Measurements from ENCODE around the gene GTPBP6. TPM values are rescaled to one million over a fixed set of nuclear protein-coding genes. Genes with fewer than 3 reads are reported as not detected.
A peak's percentile ranks its signal among the peaks of the same experiment; 100 is the strongest.

GTPBP6 gene
- total and polyA plus RNA-seq, 4 donors = 11.8 to 79.1 (median 59.6) TPM

DNA sequence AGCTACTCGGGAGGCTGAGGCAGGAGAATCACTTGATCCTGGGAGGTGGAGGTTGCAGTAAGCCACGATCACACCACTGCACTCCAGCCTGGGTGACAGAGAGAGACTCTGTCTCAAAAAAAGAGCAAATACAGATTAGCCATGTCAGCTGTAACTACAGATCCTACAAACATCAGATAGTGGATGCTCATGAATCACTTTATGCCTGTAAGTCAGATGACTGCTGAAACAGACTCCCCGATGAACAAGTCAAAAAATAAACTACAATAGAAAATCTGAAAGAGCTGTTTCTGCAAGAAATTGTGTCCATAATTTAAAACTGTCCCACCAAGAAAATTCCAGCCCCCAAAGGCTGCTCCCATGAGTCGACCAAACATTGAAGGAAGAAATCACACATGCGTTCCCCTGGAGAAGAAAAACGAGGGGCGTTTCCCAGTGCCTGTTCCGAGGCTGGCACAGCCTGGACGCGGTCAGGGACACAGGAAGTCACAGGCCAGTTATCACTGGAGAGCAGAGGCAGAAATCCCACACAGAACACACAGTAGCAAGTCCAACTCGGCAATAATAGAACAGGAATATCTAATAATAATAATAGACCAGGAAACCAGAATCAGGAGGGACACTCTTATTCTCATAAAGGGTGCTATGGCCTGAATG lies 30.0 kb upstream of the GTPBP6 start:
- H3K4me1 ChIP-seq (ENCODE audit: control insufficient read depth in 5 of 5, insufficient read depth in 5 of 5, low read length in 5 of 5) = no peaks in the 10 kb centered on the region
- H3K27me3 ChIP-seq (ENCODE audit: control insufficient read depth in 3 of 3, insufficient read depth in 3 of 3, low read length in 2 of 3) = no peaks in the 10 kb centered on the region
- H3K27ac ChIP-seq (ENCODE audit: low read depth in 1 of 2, low read length in 1 of 2) = peak overlapping the region in 1 of 2 donors; percentile 49
- TF ChIP-seq CTCF (IDR thresholded peaks at IDR 0.05; ENCODE audit: control extremely low read depth, extremely low read depth) = no peak
- 67 to 70% methylated on average over 11 of the region's 11 CpGs for WGBS, 2 donors
- peaks cover 4 to 15% (median 12%) of the 10 kb centered on the region in 4 donors for H3K36me3 ChIP-seq (ENCODE audit: control insufficient read depth in 4 of 4, insufficient read depth in 4 of 4, low read length in 4 of 4)
- ATAC-seq (ENCODE audit: insufficient read depth, low FRiP score) = no peak
- no peak for DNase-seq
- H3K9ac ChIP-seq (ENCODE audit: insufficient read depth in 1 of 2, low read length in 2 of 2) = no peak overlapping the region
- no peak overlapping the region for H3K4me3 ChIP-seq
- peaks cover 0 to 2% (median 0%) of the 10 kb centered on the region in 4 donors for H3K9me3 ChIP-seq (ENCODE audit: control insufficient read depth in 4 of 4, insufficient read depth in 3 of 4, low read length in 3 of 4)

GRCh38 chrX:347351-348117 lies 28.9 kb upstream of the GTPBP6 start:
- DNase-seq (no peak), ATAC-seq (ENCODE audit: insufficient read depth, low FRiP score) (no peak)
- TF ChIP-seq CTCF (IDR thresholded peaks at IDR 0.05; ENCODE audit: control extremely low read depth, extremely low read depth) = no peak
- Histone ChIP-seq H3K27me3 (ENCODE audit: control insufficient read depth in 3 of 3, insufficient read depth in 3 of 3, low read length in 2 of 3) (no peaks in the 10 kb centered on the region), H3K9ac (ENCODE audit: insufficient read depth in 1 of 2, low read length in 2 of 2) (no peak overlapping the region), H3K9me3 (ENCODE audit: control insufficient read depth in 4 of 4, insufficient read depth in 3 of 4, low read length in 3 of 4) (peaks cover 0 to 2% (median 0%) of the 10 kb centered on the region in 4 donors), H3K4me1 (ENCODE audit: control insufficient read depth in 5 of 5, insufficient read depth in 5 of 5, low read length in 5 of 5) (no peaks in the 10 kb centered on the region), H3K4me3 (no peak overlapping the region), H3K36me3 (ENCODE audit: control insufficient read depth in 4 of 4, insufficient read depth in 4 of 4, low read length in 4 of 4) (peaks cover 4 to 15% (median 11%) of the 10 kb centered on the region in 4 donors), H3K27ac (ENCODE audit: low read depth in 1 of 2, low read length in 1 of 2) (no peak overlapping the region)
- WGBS, 2 donors = 97 to 98% methylated on average over 54 to 59 of the region's 59 CpGs

GRCh38 chrX:346034-346813 lies 27.6 kb upstream of the GTPBP6 start:
- Histone ChIP-seq H3K9ac (ENCODE audit: insufficient read depth in 1 of 2, low read length in 2 of 2) (no peak overlapping the region), H3K27me3 (ENCODE audit: control insufficient read depth in 3 of 3, insufficient read depth in 3 of 3, low read length in 2 of 3) (no peaks in the 10 kb centered on the region), H3K9me3 (ENCODE audit: control insufficient read depth in 4 of 4, insufficient read depth in 3 of 4, low read length in 3 of 4) (peaks cover 0 to 2% (median 0%) of the 10 kb centered on the region in 4 donors), H3K36me3 (ENCODE audit: control insufficient read depth in 4 of 4, insufficient read depth in 4 of 4, low read length in 4 of 4) (peaks cover 4 to 20% (median 10%) of the 10 kb centered on the region in 4 donors), H3K27ac (ENCODE audit: low read depth in 1 of 2, low read length in 1 of 2) (no peak overlapping the region), H3K4me1 (ENCODE audit: control insufficient read depth in 5 of 5, insufficient read depth in 5 of 5, low read length in 5 of 5) (no peaks in the 10 kb centered on the region), H3K4me3 (no peak overlapping the region)
- 96% methylated on average over 66 to 74 of the region's 75 CpGs for WGBS, 2 donors
- no peak for TF ChIP-seq CTCF (IDR thresholded peaks at IDR 0.05; ENCODE audit: control extremely low read depth, extremely low read depth)
- ATAC-seq (ENCODE audit: insufficient read depth, low FRiP score) (no peak), DNase-seq (no peak)

Measured in lung (tissue), 12 donors.